Upper lobe of left lung (tissue), 6 donors: ENCODE measurements around the gene PDE1A. TPM values are rescaled to one million over a fixed set of nuclear protein-coding genes. Genes with fewer than 3 reads are reported as not detected.

Experiments used
- ATAC-seq, 2 donors: fragments of 200-7000 bp; cut with Tn5 transposase; one replicate each; pipeline ENCODE4 v1.9.1; 2022; ENCODE audit warnings: mild to moderate bottlenecking in 2 of 2, moderate library complexity in 2 of 2; ENCODE audit not compliant: low FRiP score in 2 of 2
- DNase-seq, 2 donors: peaks; one replicate each; pipeline ENCODE4 v3.0.0-alpha.2; 2019 to 2020
- H3K27ac ChIP-seq, 4 donors: fragments of 200-600 bp; sonication (generic); one replicate each; pipeline ENCODE4 v1.5.1; 2016 to 2019
- H3K27me3 ChIP-seq, 4 donors: fragments of 200-600 bp; sonication (generic); one replicate each; pipeline ENCODE4 v1.5.1; 2017 to 2019
- H3K36me3 ChIP-seq, 4 donors: fragments of 200-600 bp; sonication (generic); one replicate each; pipeline ENCODE4 v1.5.1; 2016 to 2019
- H3K4me1 ChIP-seq, 4 donors: fragments of 200-600 bp; sonication (generic); one replicate each; pipeline ENCODE4 v1.5.1; 2018 to 2019
- H3K4me3 ChIP-seq, 4 donors: fragments of 200-600 bp; sonication (generic); one replicate each; pipeline ENCODE4 v1.5.1; 2017 to 2019; ENCODE audit warnings: mild to moderate bottlenecking in 2 of 4, moderate library complexity in 1 of 4
- H3K9me3 ChIP-seq, 4 donors: fragments of 200-600 bp; sonication (generic); one replicate each; pipeline ENCODE4 v1.5.1; 2018 to 2019
- EP300 ChIP-seq, 4 donors: sonication (generic); formaldehyde crosslinking; IDR thresholded peaks; one replicate each; pipeline ENCODE4 v1.5.1; 2017; ENCODE audit warnings: antibody characterized with exemption in 4 of 4, control low read depth in 2 of 4
- POLR2A ChIP-seq, 4 donors: fragments of 450-650 bp; IDR thresholded peaks; one replicate each; pipeline ENCODE4 v1.5.1; 2016 to 2017; ENCODE audit warnings: antibody characterized with exemption in 4 of 4, mild to moderate bottlenecking in 2 of 4
- POLR2AphosphoS5 ChIP-seq, 2 donors: sonication (generic); formaldehyde crosslinking; IDR thresholded peaks; one replicate each; pipeline ENCODE4 v1.5.1; 2017; ENCODE audit warnings: antibody characterized with exemption in 2 of 2
- WGBS, 2 donors: methylation state at CpG; one replicate each; pipeline ENCODE4 v1.1.5; 2017 to 2018; 5-methylcytosine and 5-hydroxymethylcytosine counted together
- total RNA-seq, 6 donors: library from RNA; depleted of rRNA in 4 of 6; stranded (reverse); fragments of >200 nt in 4 of 6; gene quantifications; one replicate each; pipeline versions ENCODE4 v1.1.0 to v1.2.1, GENCODE V29; 2016 to 2021
- TF ChIP-seq, protein P1 (sequence below), 6 experiments: fragments of 450-650 bp in 4 of 6; fragments of 200-600 bp in 2 of 6; sonication (generic) in 2 of 6; IDR thresholded peaks; one replicate each; pipeline ENCODE4 v1.5.1; 2016 to 2019; ENCODE audit warnings: antibody characterized with exemption in 6 of 6
- donor health status: DM: no; HTN: no; CAD: no; lungs with moderate emphysema.
- donor health status: DM: no; HTN: yes; CAD: no; lungs with severe emphysema.

Gene PDE1A
- total RNA-seq, 6 donors from 2014 or later = 0.67 to 4.3 (median 2.5) TPM

DNA sequence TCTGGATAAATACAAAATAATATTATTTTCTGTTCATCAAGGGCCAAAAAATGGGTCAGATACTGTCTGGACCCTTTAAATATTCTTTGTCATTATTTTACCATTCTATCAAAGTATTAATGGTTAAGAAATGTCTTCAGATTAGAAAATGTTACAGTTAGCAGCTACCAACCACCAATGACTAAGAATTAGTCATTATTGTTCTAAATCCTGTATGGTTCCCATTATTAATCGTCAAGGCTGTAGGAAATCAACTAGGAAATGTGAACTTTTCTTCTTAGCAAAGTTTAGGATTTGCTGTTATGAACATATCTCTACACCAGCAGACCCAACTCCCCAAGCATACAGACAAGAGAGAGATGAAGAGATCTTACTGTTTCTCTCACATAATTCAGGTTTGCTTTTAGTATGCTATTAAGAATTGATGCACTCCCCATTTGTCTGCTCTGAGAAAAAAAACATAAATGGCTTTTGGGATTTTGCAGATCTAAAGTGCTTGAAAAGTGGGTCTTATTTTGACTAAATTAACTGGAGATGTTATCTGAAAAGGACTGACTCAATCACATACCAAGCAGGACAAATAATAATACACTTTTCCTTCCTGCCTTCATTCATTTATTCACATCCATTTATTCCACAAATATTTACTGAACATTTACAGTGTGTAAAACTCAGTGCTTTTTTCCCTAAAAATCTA lies 293.5 kb downstream of the PDE1A start:
- no peak overlapping the region for H3K27ac ChIP-seq
- no peak overlapping the region for H3K4me3 ChIP-seq
- no peaks in the 10 kb centered on the region for H3K36me3 ChIP-seq
- no peaks in the 10 kb centered on the region for H3K9me3 ChIP-seq
- ATAC-seq (no peak), DNase-seq (no peak)
- no peaks in the 10 kb centered on the region for H3K4me1 ChIP-seq
- no peaks in the 10 kb centered on the region for H3K27me3 ChIP-seq
- 79 to 81% methylated on average over 1 of the region's 1 CpG for WGBS, 2 donors
- TF ChIP-seq, protein P1, sequence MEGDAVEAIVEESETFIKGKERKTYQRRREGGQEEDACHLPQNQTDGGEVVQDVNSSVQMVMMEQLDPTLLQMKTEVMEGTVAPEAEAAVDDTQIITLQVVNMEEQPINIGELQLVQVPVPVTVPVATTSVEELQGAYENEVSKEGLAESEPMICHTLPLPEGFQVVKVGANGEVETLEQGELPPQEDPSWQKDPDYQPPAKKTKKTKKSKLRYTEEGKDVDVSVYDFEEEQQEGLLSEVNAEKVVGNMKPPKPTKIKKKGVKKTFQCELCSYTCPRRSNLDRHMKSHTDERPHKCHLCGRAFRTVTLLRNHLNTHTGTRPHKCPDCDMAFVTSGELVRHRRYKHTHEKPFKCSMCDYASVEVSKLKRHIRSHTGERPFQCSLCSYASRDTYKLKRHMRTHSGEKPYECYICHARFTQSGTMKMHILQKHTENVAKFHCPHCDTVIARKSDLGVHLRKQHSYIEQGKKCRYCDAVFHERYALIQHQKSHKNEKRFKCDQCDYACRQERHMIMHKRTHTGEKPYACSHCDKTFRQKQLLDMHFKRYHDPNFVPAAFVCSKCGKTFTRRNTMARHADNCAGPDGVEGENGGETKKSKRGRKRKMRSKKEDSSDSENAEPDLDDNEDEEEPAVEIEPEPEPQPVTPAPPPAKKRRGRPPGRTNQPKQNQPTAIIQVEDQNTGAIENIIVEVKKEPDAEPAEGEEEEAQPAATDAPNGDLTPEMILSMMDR (IDR thresholded peaks at IDR 0.05) = no peak
- TF ChIP-seq EP300 (IDR thresholded peaks at IDR 0.05) = no peak
- TF ChIP-seq POLR2AphosphoS5 (IDR thresholded peaks at IDR 0.05) = no peak

DNA sequence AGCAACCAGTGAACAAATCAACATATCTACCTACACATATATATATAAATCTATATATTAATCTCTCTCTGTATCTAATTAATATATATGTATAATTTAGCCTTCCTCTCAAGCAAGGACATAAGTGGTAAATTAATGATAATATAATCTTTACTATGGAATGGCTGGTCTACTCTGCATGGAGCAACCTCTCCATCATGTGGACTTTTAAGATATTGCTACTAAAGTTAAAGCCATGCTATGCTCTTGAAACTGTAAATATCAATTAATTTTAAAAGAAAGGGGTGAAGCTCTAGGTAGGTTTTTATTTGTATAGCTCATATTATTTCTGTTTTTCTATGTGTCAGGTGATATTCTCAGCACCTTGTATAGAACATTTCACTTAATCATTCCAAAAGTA lies 294.2 kb downstream of the PDE1A start:
- no peak overlapping the region for H3K27ac ChIP-seq
- no peak for DNase-seq
- no peak for TF ChIP-seq POLR2A (IDR thresholded peaks at IDR 0.05)
- TF ChIP-seq POLR2AphosphoS5 (IDR thresholded peaks at IDR 0.05) = no peak
- TF ChIP-seq, protein P1 (IDR thresholded peaks at IDR 0.05) = no peak
- no peak for TF ChIP-seq EP300 (IDR thresholded peaks at IDR 0.05)
- no peaks in the 10 kb centered on the region for H3K36me3 ChIP-seq
- no peak overlapping the region for H3K4me3 ChIP-seq
- no peak for ATAC-seq
- H3K27me3 ChIP-seq = no peaks in the 10 kb centered on the region
- no peaks in the 10 kb centered on the region for H3K9me3 ChIP-seq
- no peaks in the 10 kb centered on the region for H3K4me1 ChIP-seq

DNA sequence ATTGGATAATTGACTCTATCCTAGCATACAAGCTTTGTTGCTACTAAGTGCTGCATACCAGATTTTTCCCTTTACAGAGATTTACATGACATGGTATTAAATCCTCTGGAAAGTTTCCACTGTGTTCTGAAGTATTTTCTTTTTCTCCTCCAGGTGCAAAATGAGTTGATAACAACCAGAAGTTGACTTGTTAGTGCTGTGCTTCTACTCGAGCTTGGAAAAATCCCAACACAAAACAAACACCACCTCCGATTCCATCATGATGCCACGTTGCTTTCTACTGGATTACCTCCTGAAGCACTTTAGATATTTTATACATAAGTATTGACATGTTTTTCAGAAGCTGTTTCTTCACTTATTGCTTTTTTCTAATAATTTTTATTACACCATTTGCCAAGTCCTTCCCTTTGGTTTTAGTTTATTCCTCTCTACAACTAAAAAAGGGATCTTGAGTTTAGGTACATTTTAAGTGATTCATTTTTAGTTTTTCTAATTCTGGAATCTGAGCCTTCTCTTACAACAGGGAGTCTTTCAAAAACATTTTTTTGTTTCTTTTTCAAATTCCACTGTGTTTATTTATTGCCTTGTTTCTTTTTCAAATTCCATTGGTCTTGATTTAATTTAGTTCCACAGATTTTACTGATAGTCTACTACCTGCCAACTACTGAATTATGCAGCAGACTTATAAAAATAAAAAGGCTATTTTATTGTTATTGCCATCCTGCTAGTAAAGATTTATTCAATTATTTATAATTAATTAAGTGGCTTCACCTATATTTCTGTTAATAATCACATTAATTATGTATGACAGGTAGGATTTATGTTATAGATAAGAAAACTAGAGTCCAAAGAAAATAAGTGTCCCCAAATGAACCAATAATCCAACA lies 297.8 kb downstream of the PDE1A start:
- Histone ChIP-seq H3K27ac (no peak overlapping the region), H3K36me3 (no peaks in the 10 kb centered on the region), H3K9me3 (no peaks in the 10 kb centered on the region), H3K4me1 (no peaks in the 10 kb centered on the region), H3K4me3 (no peak overlapping the region), H3K27me3 (no peaks in the 10 kb centered on the region)
- TF ChIP-seq, protein P1 (IDR thresholded peaks at IDR 0.05) = no peak
- no peak for TF ChIP-seq POLR2A (IDR thresholded peaks at IDR 0.05)
- TF ChIP-seq POLR2AphosphoS5 (IDR thresholded peaks at IDR 0.05) = no peak
- TF ChIP-seq EP300 (IDR thresholded peaks at IDR 0.05) = no peak
- no peak for DNase-seq
- ATAC-seq = no peak
- 20 to 46% methylated on average over 3 of the region's 3 CpGs for WGBS, 2 donors

DNA sequence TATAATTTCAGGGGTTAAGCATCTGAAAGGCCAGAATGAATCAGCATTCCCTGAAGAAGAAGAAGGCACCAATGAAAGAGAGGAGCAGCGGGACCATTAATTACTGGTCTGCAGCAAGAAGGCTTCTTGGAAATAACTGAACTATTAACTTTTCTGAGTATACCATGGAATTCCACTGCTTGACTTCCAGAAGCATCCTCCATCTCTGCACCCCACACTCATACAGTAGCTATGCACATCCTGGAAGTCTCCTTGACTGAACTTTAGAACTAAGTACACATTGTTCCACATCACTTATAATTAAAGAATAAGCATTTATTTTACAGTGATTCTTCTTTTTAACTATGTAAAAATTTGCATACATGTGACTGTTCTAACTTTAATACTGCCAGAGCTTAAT lies 309.6 kb downstream of the PDE1A start:
- Histone ChIP-seq H3K36me3 (no peaks in the 10 kb centered on the region), H3K27ac (no peak overlapping the region), H3K4me3 (no peak overlapping the region), H3K27me3 (no peaks in the 10 kb centered on the region), H3K4me1 (no peaks in the 10 kb centered on the region), H3K9me3 (no peaks in the 10 kb centered on the region)
- TF ChIP-seq POLR2AphosphoS5 (IDR thresholded peaks at IDR 0.05) = no peak
- TF ChIP-seq, protein P1 (IDR thresholded peaks at IDR 0.05) = no peak
- no peak for TF ChIP-seq EP300 (IDR thresholded peaks at IDR 0.05)
- no peak for TF ChIP-seq POLR2A (IDR thresholded peaks at IDR 0.05)
- ATAC-seq = no peak
- 81 to 93% methylated on average over 1 of the region's 1 CpG for WGBS, 2 donors
- DNase-seq = no peak
